ENCODE measurements around the gene IP6K3.

IP6K3 gene

GRCh38 chr6:33777398-33778388 lies 31.0 kb upstream of the IP6K3 start:
- no peak for DNase-seq

GRCh38 chr6:33776764-33777163 lies 30.1 kb upstream of the IP6K3 start:
- no peak for DNase-seq

- DNase-seq, result no peak
Measured at GRCh38 chr6:33776186-33776585, 29.5 kb upstream of the IP6K3 start.

GRCh38 chr6:33774774-33775173 lies 28.1 kb upstream of the IP6K3 start:
- no peak for DNase-seq

GRCh38 chr6:33772902-33773472 lies 26.3 kb upstream of the IP6K3 start:
- DNase-seq, result no peak

GRCh38 chr6:33772082-33772830 lies 25.6 kb upstream of the IP6K3 start:
- DNase-seq, result no peak

- DNase-seq, result peak; percentile 59 to 60
Measured at GRCh38 chr6:33771146-33772081, 24.7 kb upstream of the IP6K3 start.

GRCh38 chr6:33770833-33771145 lies 24.1 kb upstream of the IP6K3 start:
- DNase-seq, result no peak

GRCh38 chr6:33770124-33770832 lies 23.6 kb upstream of the IP6K3 start:
- no peak for DNase-seq

GRCh38 chr6:33769248-33769821 lies 22.6 kb upstream of the IP6K3 start:
- no peak for DNase-seq

- DNase-seq, result peak; percentile 65 to 76
Measured at GRCh38 chr6:33768644-33769120, 22.0 kb upstream of the IP6K3 start.

GRCh38 chr6:33766921-33767907 lies 20.5 kb upstream of the IP6K3 start:
- no peak for DNase-seq

- no peak for DNase-seq
Measured at GRCh38 chr6:33765368-33765767, 18.7 kb upstream of the IP6K3 start.

- no peak for DNase-seq
Measured at GRCh38 chr6:33764036-33764435, 17.3 kb upstream of the IP6K3 start.

- DNase-seq, result no peak
Measured at GRCh38 chr6:33763483-33763882, 16.8 kb upstream of the IP6K3 start.

- DNase-seq, result no peak
Measured at GRCh38 chr6:33762713-33763112, 16.0 kb upstream of the IP6K3 start.

- DNase-seq, result peak; percentile 26 to 33
Measured at GRCh38 chr6:33761922-33762629, 15.4 kb upstream of the IP6K3 start.

GRCh38 chr6:33761581-33761921 lies 14.8 kb upstream of the IP6K3 start:
- DNase-seq, result no peak

GRCh38 chr6:33759887-33760629 lies 13.4 kb upstream of the IP6K3 start:
- no peak for DNase-seq
